GM21737 (cell line): Measurements from ENCODE around the gene ORM1.
"Not testable (repeated sequence)": the region's sequence is repeated elsewhere in the genome, so short reads cannot be mapped to it uniquely, and the experiment has no call there.

ENCODE experiments used
- ATAC-seq: cut with Tn5 transposase; IDR thresholded peaks from one replicate; pipeline ENCODE4 v1.9.1; 2021; ENCODE audit warnings: mild to moderate bottlenecking, moderate library complexity; ENCODE audit not compliant: unreplicated experiment

The ORM1 gene

DNA sequence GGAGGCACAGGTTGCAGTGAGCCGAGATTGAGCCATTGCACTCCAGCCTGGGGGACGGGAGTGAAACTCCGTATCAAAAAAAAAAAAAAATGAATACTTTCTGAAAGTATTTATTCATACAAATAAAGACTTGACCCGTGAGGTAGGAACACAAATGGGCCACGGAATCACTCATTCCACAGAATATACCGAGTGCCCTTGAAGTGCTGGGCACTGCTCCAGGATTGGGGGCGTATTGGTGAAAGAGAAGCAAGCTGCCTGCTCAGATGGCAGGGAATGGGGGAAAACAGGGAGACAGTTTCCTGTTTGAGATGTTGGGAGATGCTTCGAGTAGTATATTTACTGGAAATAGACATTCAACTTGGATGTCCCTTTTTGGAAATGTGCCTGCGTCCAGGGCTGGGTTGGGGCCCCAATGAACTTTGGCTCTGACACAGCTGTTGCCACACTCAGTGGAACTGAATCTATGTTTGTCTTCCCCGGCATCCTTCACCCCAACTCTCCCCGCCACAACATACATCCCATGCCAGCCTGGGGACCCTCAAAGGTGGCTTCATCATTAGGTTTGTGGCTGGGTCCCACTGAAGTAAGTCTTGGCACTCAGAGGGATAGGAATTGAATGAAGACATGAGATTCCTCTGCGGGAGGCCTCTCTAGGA, 609 bp upstream of the ORM1 start:
- not testable (repeated sequence) for ATAC-seq

DNA sequence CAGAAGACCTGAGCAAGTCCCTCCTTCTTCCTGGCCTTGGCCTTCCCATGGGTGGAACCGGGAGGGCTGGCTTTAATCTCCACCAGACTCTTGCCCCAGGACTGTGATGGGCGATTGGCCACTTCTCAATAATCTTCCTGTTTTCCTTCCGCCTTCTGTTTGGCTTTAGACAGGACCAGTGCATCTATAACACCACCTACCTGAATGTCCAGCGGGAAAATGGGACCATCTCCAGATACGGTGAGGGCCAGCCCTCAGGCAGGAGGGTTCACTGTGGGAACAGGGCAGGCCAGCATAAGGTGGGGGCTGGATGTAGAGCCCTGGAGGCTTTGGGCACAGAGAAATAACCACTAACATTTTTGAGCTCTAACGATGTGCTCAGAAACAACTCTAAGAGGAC, 951 bp downstream of the ORM1 start:
- not testable (repeated sequence) for ATAC-seq

DNA sequence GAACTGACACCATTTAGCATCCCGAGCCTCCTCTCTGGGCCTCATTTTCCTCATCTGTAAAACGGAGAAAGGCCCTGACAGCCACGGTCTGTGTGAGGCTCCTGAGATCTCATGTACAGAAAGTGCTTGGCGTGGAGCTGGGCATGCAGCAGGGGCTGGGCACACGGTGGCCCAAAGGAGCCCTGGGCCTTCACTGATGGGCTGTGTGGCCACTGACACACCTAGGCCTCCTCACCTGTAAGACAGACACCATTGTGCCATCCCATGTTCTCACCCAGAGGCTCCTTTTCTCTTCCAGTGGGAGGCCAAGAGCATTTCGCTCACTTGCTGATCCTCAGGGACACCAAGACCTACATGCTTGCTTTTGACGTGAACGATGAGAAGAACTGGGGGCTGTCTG, 1.6 kb downstream of the ORM1 start:
- ATAC-seq: no peak

DNA sequence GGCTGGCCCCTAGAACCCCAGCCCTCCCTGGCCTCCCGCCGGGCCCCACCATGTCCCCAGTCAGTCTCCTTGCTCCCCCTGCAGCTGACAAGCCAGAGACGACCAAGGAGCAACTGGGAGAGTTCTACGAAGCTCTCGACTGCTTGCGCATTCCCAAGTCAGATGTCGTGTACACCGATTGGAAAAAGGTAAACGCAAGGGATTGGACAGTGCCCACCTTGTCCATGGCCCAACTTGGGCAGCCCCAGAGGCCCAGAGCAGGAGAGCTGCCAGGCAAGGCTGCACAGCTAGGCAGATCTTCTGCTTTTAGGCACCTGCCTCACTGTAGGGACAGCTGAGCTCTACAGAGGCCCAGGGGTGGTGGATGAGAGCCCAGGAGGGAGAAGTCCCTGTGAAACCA, 2.1 kb downstream of the ORM1 start:
- ATAC-seq: not testable (repeated sequence)

DNA sequence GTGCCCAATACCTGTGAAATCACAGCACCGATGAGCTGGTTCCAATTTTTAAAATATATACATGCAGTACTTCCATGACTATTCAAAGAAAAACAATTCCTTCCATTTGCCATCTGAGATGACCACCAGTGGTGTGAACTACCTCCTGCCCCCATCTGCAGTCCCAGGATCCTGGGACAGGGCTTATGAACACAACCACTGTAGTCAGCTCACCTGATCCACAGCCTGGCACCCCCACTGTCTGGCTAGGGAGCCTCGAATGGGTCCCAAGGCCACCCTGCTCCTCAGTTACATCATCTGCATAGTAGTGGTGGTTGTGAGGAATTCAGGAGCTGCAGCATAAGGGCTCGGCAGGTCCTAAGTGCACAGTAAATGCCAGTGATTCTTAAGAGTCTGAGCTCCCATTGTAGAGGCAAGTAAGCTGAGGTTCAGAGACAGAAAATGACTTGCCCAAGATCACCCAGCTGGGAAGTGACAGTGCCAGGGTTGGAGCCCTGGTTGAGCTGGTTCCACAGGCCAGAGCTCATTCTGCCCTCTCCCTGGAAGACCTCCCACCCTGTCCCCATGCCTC, 2.9 kb downstream of the ORM1 start:
- not testable (repeated sequence) for ATAC-seq

DNA sequence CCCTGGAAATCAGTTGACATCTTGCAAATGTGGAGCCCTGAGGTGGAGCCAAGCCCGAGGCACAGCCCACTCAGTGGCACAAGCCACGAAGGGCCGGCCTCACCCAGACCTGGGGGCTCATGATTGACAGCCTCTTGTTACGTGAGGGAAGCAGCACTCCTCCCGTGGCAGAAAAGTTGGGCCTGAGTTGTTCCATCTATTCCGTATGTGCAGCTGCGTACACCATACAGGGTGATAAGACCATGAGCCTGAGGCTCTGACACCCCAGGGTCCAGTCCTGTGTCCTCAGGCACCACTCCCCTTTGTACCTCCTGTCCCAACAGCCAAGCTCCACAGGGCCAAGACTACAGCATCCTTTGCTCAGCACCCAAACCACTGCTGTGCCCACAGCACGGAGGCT, 4.9 kb downstream of the ORM1 start:
- no peak for ATAC-seq

DNA sequence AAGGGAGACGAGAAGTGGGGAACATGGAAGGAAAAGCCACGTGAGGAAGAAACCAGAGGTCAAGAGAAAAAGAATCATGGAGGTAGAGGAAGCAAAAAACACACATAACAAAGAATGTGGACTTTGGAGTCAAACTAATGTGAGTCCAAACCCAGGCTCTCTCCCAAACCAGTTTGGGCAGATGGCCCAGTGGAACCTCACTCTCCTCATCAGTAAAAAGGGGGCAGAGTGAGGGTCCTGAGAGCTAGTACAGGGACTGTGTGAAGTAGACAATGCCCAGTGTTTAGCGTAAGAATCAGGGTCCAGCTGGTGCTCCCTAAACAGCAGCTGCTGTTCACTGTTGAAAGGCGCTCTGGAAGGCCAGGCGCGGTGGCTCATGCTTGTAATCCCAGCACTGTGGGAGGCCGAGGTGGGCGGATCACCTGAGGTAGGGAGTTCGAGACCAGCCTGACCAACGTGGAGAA, 5.5 kb downstream of the ORM1 start:
- ATAC-seq: not testable (repeated sequence)

DNA sequence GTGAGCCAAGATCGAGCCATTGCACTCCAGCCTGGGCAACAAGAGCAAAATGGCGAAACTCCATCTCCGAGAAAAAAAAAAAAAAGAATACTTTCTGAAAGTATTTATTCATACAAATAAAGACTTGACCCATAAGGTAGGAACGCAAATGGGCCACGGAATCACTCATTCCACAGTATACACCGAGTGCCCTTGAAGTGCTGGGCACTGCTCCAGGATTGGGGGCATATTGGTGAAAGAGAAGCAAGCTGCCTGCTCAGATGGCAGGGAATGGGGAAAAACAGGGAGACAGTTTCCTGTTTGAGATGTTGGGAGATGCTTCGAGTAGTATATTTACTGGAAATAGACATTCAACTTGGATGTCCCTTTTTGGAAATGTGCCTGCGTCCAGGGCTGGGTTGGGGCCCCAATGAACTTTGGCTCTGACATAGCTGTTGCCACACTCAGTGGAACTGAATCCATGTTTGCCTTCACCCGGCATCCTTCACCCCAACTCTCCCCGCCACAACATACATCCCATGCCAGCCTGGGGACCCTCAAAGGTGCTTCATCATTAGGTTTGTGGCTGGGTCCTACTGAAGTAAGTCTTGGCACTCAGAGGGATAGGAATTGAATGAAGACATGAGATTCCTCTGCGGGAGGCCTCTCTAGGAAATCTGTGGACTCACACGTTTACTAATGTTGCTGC, 6.2 kb downstream of the ORM1 start:
- not testable (repeated sequence) for ATAC-seq

DNA sequence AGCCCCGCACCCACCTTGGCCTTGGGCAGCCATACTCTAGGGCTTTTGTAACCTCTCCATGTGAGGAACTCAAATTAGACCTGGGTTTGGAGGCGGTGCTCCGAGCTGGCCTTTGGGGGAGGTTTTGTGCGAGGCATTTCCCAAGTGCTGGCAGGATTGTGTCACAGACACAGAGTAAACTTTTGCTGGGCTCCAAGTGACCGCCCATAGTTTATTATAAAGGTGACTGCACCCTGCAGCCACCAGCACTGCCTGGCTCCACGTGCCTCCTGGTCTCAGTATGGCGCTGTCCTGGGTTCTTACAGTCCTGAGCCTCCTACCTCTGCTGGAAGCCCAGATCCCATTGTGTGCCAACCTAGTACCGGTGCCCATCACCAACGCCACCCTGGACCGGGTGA, 6.7 kb downstream of the ORM1 start, which contains the start of gene ORM2:
ORM2 (plus strand) TSS at position 245 of the 398 bp plus-strand sequence; CDS start at position 281, 36 bp downstream.
- ATAC-seq: not testable (repeated sequence)

DNA sequence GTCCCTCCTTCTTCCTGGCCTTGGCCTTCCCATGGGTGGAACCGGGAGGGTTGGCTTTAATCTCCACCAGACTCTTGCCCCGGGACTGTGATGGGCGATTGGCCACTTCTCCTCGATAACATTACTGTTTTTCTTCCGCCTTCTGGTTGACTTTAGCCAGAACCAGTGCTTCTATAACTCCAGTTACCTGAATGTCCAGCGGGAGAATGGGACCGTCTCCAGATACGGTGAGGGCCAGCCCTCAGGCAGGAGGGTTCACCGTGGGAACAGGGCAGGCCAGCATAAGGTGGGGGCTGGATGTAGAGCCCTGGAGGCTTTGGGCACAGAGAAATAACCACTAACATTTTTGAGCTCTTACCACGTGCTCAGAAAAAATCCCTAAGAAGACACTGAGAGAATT, 7.7 kb downstream of the ORM1 start:
- ATAC-seq: no peak

DNA sequence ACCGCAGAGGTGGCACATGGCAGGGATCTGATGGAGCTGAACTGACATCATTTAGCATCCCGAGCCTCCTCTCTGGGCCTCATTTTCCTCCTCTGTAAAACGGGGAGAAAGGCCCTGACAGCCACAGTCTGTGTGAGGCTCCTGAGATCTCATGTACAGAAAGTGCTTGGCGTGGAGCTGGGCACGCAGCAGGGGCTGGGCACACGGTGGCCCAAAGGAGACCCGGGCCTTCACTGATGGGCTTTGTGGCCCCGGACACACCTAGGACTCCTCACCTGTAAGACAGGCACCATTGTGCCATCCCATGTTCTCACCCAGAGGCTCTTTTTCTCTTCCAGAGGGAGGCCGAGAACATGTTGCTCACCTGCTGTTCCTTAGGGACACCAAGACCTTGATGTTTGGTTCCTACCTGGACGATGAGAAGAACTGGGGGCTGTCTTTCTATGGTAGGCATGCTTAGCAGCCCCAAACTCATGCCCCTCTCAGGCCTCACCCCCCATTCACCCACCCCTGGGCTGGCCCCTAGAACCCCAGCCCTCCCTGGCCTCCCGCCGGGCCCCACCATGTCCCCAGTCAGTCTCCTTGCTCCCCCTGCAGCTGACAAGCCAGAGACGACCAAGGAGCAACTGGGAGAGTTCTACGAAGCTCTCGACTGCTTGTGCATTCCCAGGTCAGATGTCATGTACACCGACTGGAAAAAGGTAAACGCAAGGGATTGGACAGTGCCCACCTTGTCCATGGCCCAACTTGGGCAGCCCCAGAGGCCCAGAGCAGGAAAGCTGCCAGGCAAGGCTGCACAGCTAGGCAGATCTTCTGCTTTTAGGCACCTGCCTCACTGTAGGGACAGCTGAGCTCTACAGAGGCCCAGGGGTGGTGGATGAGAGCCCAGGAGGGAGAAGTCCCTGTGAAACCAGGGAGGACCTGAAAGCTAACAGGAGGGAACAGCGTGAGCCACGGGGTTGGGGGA, 8.6 kb downstream of the ORM1 start:
- not testable (repeated sequence) for ATAC-seq

DNA sequence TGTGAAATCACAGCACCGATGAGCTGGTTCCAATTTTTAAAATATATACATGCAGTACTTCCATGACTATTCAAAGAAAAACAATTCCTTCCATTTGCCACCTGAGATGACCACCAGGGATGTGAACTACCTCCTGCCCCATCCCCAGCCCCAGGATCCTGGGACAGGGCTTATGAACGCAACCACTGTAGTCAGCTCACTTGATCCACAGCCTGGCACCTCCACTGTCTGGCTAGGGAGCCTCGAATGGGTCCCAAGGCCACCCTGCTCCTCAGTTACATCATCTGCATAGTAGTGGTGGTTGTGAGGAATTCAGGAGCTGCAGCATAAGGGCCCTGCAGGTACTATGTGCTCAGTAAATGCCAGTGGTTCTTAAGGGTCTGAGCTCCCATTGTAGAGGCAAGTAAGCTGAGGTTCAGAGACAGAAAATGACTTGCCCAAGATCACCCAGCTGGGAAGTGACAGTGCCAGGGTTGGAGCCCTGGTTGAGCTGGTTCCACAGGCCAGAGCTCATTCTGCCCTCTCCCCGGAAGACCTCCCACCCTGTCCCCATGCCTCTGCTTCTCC, 9.7 kb downstream of the ORM1 start:
- not testable (repeated sequence) for ATAC-seq

DNA sequence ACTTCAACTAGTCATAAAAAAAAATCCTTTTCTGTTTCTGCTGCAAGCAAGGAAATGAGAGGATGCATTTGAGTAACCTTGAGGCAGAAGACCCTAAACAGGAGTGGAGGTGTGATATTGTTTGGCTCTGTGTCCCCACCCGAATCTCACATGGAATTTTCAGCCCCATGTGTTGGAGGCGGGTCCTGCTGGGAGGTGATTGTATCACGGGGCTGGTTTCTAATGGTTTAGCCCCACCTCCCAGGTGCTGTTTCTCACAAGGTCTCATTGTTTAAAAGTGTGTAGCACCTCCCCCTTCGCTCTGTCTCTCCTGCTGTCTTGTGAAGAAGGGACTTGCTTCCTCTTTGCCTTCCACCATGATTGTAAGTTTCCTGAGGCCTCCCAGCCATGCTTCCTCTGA, 10.8 kb downstream of the ORM1 start:
- ATAC-seq: not testable (repeated sequence)

DNA sequence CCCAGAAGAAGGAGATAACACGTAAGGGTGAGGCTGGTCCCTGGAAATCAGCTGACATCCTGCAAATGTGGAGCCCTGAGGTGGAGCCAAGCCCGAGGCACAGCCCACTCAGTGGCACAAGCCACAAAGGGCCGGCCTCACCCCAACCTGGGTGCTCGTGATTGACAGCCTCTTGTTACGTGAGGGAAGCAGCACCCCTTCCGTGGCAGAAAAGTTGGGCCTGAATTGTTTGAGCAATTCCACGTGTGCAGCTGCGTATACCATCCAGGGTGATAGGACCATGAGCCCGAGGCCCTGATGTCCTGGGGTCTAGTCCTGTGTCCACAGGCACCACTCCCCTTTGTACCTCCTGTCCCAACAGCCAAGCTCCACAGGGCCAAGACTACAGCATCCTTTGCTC, 11.6 kb downstream of the ORM1 start:
- ATAC-seq: no peak

DNA sequence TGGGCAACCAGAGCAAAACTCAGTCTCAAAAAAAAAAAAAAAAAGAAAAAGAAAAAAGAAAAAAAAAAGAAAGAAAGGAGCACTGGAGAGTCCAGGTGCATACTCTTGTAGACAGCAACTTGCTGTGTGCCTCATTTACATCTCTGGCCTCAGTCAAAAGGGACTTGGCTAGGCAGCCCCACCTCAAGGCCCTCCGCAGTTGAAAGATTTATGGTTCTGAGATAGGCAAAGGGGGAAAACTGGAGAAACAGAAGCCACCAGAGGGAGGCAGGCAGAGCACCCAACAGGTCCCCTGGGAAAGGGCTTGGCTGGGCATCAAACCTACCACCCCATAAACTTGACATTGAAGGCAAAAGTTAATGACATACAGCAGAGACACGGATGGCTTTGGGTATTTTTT, 12.8 kb downstream of the ORM1 start:
- no peak for ATAC-seq

DNA sequence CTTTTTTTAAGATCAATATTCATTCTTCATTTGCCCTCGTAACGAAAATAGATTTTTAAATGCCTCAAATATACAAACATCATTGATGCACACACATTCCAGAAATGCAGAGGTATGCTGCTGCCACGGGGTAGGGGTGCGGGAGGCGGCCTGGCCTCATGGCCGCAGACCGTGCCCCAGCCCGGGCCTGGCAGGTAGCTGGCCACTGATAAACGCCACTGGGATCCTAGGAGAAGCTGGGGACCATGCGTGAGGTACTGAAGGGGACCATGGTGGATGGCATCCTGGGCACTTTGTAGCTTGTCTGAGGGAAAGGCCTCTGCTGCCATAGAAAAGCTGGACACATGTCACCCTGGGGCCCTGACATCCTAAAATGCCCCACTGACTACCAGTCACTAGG, 13.3 kb downstream of the ORM1 start:
- ATAC-seq: no peak

DNA sequence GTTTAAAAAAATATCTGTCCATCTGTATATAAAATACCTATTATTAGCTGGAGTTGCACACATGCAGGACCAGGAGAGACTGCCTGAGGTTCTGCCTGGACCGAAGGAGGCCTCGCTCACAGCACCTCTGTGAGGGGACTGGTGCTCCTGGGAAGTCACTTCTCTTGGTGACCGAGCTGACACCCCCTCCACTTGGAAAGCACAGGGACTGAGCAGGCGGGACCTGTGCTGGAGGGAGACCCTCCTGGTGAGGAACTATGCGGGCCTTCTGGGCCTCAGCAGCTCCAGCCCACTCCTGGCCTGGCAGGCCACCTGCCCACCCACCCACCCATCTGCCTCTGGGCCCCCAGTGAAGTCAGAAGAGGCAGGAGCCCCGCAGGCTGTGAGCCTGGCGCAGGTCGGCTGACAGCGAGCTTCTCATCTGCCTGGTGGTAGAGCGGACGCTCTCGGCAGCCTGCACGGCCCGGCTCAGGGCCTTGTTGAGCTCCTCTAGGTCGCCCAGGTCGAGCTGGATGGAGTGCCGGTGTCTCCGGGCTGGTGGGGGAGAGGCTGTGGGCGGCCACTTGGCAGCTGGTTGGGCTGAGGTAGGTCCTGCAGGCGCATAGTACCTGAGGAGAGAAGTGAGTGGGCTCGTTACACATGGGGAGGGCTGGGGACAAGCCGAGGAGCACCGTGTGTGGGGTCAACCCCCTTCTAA, 13.9 kb downstream of the ORM1 start:
- ATAC-seq: no peak

DNA sequence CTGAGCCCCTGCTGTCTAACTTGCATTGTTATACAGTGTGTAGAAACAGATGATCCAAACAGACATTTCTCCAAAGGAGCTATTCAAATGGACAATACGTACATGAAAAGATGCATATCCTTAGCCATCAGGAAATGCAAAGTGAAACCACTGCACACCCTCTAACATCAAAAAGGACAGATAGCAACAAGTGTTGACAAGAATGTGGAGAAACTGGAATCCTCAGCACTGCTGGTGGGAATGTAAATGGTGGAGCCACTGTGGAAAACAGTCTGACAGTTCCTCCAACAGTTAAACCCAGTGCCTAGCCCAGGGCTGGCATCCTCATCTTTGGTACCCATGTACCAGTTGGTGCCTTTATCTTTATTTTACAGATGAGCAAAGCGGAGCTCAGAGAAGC, 15.3 kb downstream of the ORM1 start:
- ATAC-seq: no peak

DNA sequence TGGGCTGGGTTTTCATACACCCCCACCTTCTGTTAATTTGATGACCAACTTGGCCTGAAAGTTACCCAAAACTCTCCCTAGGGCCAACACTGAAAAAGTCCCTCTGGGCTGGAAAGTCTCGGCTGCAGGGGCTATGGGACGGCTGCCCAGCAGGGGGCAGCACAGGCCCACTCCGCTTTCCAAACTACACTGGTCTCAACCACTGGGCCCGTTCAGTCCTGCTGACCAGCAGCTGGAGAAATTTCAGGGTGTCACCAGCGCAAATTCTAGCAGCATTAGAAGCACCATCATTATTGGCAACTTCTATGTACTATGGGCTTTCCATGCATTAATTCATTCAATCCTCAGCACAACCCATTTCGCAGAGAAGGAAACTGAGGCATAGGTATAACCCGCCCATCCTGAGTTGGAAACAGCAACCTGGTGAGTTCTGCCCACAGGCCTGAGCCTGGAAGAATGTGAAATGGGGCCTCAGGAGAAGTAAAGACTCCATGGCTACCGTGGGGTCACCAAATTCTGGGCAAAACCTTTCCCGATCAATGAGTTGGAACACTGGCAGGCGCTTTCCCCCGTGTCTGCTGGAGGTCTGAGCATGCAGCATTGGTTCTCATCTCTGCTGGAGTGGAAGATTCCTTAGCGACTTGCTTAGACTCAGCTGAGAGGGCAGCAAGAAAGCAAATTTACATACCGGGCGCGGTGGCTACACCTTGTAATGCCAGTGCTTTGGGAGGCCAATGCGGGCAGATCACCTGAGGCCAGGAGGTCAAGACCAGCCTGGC, 16.4 kb downstream of the ORM1 start:
- no peak for ATAC-seq
